GM21390 (cell line): ENCODE data around the gene JAK1.

Source experiments
- ATAC-seq: cut with Tn5 transposase; IDR thresholded peaks from one replicate; pipeline ENCODE4 v1.9.1; 2021; ENCODE audit not compliant: unreplicated experiment

The JAK1 gene

GRCh38 chr1:64873576-64873975, 92.8 kb downstream of the JAK1 start:
- no peak for ATAC-seq

GRCh38 chr1:64872067-64872466, 94.3 kb downstream of the JAK1 start:
- ATAC-seq = no peak

GRCh38 chr1:64871256-64871655, 95.1 kb downstream of the JAK1 start:
- no peak for ATAC-seq

DNA sequence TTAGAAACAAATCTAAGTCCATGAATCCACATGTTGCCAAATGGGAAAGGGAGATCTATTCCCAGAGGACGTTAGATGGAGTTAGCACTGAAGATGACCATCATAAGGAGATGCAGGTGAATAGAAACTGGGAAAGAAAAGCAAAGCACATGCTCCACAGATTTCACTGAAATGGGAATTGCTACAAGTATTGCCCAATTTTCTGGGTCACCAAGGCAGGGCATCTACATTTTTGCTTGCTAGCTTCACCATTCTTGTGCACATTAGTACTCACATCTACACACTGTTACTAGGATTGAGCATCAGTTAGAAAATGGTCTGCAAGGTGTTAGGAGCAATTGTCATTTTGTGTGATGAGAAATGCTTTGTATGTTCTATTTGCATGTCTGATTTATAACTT, 99.1 kb downstream of the JAK1 start:
- no peak for ATAC-seq

- ATAC-seq = no peak
Observed at GRCh38 chr1:64866689-64867088, 99.7 kb downstream of the JAK1 start.

- no peak for ATAC-seq
Observed at GRCh38 chr1:64865105-64865757, 101.1 kb downstream of the JAK1 start.

DNA sequence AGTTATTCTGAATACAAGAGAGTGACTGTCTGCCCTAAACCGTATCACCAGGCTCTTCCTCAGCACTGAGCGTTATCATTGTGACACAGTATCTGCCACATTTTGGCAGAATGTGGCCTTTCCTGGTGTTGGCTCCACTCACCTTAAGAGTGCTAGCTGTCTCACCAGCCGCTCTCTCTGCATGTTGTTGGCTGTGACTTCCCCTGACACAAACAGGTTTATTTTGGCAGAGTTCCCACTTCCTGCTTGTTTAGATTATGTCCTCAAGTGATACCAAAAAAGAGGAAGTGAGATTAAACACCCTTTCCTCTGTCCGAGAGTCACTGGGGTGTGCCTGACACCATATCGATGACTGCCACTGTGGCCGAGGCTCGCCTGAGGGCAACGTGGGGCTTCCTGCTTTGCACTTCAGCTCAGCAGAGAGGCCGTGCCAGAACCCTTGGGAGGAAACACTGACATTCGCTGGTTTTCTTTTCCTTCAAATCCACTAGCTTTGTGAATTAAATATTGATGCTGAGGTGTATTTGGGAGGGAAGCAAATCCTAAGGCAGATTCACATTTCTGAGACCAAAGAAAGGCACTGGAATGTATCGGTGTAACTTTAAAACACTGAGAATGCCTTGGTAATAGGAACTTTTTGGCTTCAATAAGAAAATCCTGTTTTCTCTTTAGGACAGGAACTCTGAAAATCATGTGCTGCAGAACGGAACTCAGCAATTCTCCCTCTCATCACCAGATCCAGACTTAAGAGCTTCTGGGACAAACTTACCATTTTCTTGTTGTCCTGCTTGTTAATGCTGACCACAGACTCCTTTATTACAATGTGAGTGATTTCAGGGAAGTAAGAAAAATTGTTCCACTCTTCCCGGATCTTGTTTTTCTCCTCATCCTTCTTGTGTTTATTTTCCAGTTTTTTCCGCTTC, 102.1 kb downstream of the JAK1 start:
- peak; percentile 100 for ATAC-seq

- no peak for ATAC-seq
Observed at GRCh38 chr1:64861611-64862010, 104.7 kb downstream of the JAK1 start.

GRCh38 chr1:64857347-64857746, 109.0 kb downstream of the JAK1 start:
- no peak for ATAC-seq

- no peak for ATAC-seq
Observed at GRCh38 chr1:64856553-64856952, 109.8 kb downstream of the JAK1 start.

DNA sequence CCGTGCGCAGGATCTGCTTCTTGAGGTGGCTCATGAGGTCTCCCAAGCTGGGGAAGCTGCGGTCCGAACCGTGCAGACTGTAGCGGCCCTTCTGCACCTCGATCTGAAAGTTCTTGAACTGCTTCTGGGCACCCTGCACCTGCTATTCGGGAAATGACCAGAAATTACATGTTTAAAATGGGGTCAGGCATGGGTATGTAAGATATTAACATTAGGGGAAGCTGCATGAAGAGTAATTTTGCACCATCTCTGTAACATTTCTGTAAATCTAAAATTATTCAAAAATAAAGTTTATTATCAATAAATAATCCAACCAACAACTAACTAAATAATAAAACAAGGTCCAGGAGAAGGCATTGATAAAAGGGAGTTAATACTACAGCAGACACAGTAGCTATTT, 110.8 kb downstream of the JAK1 start:
- ATAC-seq = no peak

DNA sequence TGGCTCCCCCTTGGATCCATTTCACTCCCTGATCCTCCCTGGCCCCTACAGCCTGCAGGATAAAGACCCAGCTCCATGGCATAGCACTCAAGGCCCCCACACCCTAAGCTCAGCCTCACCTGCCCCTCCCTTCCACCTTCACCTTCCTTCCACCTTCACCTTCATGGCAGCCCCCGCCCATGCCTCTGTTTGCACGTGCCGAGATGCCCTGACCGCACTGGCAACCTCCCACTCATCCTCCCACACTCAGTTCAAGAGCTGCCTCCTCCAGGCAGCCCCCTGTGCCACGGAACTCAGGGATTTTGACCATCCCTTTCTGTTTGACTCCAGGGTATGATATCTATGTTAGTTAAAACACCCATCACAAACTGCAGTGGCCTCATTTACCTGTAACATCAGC, 111.7 kb downstream of the JAK1 start:
- no peak for ATAC-seq

- ATAC-seq = no peak
Observed at GRCh38 chr1:64851664-64852063, 114.7 kb downstream of the JAK1 start.

DNA sequence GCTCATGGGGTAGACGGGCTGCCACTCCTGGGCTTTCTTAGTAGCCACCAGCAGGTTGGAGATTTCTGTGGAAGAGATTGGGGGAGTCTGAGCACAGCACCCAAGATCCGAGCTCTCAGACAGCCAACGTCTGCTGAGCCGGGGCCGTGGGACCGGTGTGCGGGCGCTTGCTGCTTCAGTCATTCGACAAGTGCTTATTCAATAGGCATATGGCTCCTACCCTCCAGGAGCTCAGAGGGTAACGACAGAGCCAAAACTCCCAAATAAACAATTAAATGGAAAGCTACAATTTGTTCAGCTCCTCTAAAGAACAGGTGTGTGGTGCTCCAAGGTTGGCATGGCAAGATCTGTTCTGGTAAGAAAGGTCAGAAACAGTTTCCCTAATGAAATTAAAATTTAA, 115.5 kb downstream of the JAK1 start:
- ATAC-seq = no peak

DNA sequence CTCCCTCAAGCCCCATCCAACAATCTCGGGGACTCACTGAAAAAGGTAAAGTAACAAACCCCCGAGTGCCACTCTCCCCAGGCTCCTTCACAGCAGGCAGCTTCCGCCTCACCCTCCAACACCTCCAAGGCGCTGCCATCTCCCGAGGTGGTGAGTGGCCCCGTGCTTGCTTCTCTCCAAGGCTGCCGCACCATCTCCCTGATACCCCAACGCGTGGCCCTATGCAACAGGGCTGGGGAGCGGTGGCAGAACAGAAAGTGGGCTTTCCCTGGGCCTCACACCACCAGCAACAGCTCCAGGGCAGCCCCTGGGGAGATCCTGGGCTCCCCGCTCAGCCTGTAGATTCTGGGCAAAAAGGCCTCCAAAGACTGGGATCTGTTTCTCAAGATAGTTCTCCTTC, 116.4 kb downstream of the JAK1 start:
- ATAC-seq = no peak

DNA sequence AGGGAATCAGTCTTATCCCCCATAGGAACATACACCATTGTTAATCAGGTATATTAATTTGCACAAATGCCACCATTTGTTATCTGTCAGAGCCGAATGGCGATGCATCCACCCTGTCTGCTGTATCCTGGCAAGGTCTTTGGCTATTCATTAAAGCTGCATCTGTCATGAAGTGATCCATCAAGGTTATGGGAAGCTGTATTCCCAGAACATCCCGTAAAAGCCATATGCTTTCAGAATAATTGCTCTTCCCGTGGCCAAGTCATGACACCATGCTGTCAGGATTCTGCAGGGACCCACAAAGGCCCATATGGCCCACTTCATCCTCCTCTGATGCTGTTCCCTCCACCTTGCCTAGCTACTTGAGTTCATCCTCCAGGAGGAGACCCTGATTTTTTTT, 117.5 kb downstream of the JAK1 start:
- no peak for ATAC-seq

DNA sequence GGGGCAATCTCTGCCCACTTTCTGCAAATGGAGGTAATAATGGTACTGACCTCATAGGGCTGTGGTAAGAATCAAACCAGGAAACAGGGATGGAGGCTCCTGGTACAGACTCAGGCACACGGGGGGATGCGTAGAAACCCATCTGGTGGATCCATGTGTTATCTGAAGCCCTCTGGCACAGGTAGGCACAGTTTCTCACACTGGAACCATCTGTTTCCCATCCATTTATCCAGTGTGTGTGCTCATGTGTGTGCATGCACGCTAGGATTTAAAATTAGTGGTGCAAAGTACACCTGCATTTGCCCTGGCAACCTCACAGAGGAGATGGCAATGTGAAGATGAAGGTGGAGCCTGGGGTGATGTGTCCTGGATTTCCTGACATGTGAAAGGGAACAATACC, 118.2 kb downstream of the JAK1 start:
- no peak for ATAC-seq

DNA sequence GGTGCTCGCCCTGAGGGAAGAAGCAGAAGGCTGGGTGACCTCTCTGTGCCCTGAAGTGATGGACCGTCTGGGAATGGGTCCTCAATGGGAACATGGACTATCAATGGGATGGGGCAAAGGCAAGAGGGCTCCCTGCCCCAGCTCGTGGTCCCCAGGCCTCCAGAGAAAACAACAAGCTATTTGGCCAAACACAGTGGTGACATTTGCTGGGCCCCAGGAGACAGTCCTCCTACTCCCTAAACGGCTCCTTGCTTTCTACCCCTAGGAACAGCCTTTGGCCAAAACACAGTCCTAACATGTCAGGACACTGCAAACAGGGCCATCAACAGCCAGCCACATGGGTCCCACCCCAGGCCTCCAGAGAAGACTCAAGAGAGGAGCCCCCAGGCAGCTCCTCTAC, 118.7 kb downstream of the JAK1 start:
- ATAC-seq = no peak

- no peak for ATAC-seq
Observed at GRCh38 chr1:64846573-64847430, 119.5 kb downstream of the JAK1 start.

- no peak for ATAC-seq
Observed at GRCh38 chr1:64845831-64846425, 120.4 kb downstream of the JAK1 start.

DNA sequence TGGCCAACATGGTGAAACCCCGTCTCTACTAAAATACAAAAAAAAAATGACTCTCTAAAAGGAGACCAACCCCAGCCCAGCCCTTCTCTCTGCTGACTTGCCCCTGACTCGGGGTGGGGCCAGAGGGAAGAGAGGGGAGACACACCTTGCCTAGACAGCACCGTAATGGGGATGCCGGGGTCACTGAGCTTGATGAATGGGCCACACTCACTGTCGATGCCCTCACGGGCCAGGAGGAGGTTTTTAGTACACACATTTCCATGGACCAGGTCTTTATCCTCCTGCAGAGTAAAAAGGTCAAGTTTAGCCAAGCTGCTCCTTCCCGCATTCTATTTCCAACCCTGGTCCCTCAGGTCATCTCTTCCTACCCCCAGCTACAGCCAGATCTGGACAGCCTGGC, 121.7 kb downstream of the JAK1 start:
- no peak for ATAC-seq
